ENCODE data around the gene FAM210A.

DNA sequence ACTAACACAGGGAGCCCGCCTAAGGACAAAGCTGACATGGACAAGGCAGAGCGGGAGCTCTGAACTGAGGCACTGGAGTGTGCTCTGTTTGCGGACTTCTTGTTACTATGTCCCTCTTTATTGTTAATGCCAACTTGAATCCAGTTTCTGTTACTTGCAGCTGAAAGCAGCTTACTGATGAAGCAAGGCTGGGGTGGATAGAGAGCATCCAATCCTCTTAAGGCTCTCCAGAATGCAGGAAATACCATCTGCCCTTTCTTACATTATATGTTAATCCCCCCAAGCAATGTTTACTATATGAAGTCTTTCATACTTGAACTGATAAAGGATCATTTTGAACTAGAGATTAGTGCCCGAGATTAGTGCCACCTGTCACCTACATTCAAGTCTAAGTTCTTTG lies 9.4 kb downstream of the FAM210A start:
- TF ChIP-seq POLR2A (IDR thresholded peaks at IDR 0.05; ENCODE audit: low read length) (no peak), GATA1 (IDR thresholded peaks at IDR 0.05; ENCODE audit: low read depth, low read length) (no peak)
